Breast epithelium (tissue), 3 donors: ENCODE data around the gene APC.

ENCODE experiments used
- POLR2A ChIP-seq: fragments of 450-650 bp; IDR thresholded peaks from one replicate; pipeline ENCODE4 v1.6.1; 2016; ENCODE audit warnings: antibody characterized with exemption, mild to moderate bottlenecking, moderate library complexity
- POLR2AphosphoS5 ChIP-seq, 3 donors: sonication (generic); formaldehyde crosslinking; IDR thresholded peaks; one replicate each; pipeline ENCODE4 v1.6.1; 2017; ENCODE audit warnings: antibody characterized with exemption in 3 of 3
- TF ChIP-seq, protein P1 (sequence below), 3 donors: fragments of 450-650 bp; IDR thresholded peaks; one replicate each; pipeline ENCODE4 v1.5.1; 2016 to 2017; ENCODE audit warnings: antibody characterized with exemption in 3 of 3, mild to moderate bottlenecking in 3 of 3, moderate library complexity in 3 of 3

DNA sequence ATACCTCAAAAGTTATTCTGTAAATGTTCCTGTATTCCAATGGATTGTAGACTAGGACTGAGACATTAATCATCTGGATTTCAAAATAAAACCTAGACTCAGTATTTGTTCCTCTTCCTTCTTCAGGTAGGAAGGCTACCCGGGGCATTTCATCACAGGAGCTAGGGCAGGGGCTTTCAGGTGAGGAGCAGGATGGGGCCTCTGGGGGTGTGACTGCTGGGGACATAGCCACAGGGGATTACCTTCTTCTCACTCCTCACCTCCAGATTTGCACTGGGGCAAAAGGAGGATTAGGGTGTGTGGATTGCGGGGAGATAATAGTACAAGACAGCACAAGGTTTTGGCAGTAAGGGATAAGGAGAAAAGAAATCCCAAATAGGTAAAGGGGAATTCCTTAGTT is 85.5 kb downstream of the APC start:
- TF ChIP-seq, protein P1, sequence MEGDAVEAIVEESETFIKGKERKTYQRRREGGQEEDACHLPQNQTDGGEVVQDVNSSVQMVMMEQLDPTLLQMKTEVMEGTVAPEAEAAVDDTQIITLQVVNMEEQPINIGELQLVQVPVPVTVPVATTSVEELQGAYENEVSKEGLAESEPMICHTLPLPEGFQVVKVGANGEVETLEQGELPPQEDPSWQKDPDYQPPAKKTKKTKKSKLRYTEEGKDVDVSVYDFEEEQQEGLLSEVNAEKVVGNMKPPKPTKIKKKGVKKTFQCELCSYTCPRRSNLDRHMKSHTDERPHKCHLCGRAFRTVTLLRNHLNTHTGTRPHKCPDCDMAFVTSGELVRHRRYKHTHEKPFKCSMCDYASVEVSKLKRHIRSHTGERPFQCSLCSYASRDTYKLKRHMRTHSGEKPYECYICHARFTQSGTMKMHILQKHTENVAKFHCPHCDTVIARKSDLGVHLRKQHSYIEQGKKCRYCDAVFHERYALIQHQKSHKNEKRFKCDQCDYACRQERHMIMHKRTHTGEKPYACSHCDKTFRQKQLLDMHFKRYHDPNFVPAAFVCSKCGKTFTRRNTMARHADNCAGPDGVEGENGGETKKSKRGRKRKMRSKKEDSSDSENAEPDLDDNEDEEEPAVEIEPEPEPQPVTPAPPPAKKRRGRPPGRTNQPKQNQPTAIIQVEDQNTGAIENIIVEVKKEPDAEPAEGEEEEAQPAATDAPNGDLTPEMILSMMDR (IDR thresholded peaks at IDR 0.05), result no peak
- TF ChIP-seq POLR2A (no peak), POLR2AphosphoS5 (IDR thresholded peaks at IDR 0.05) (no peak)
